ENCODE data around the gene BPIFB2.

Gene BPIFB2

GRCh38 chr20:33023439-33024242 is 16.1 kb downstream of the BPIFB2 start:
- DNase-seq = no peak

DNA sequence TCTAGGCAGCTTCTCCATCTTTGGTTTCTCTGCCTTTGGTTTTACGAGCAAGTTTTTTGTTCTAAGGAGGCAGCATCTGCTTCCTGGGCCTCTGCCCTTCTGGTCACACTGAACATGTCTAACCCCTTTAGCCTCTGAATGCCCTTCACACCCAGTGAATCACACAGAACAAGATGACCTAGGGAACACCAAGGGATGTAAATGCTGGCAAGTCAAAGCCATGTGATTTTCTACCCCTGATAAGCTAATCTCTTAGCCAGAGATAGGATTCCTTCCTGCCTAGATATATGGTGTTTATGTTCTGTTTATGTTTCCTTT is 16.7 kb downstream of the BPIFB2 start:
- no peak for DNase-seq

DNA sequence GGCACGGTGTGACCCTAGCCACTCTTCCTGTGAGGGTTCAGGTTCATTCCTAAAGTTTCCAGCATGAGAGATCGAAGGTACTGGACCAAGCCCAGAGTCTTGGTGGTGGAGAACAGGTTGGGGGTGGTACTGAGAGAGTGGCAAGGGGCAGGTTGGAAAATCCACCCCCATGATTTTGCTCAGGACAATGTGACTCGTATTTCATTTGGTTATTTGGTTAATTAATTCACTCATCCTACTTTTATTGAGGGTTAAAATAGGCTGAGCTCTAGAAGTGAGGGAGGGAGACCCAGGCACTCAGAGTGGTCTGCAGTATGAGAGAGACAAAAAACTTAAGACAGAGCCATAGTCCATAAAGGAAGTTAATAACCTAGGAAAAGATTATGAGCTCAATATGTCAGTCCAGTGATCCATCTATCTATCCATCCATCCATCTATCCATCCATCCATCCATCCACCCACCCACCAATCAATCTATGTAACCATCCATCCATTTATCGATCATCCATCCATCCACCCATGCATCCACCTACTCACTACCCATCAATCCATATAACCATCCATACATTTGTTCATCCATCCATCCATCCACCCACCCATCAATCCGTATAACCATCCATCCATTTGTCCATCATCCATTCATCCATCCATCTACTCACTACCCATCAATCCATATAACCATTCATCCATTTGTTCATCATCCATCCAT is 17.3 kb downstream of the BPIFB2 start:
- no peak for DNase-seq

DNA sequence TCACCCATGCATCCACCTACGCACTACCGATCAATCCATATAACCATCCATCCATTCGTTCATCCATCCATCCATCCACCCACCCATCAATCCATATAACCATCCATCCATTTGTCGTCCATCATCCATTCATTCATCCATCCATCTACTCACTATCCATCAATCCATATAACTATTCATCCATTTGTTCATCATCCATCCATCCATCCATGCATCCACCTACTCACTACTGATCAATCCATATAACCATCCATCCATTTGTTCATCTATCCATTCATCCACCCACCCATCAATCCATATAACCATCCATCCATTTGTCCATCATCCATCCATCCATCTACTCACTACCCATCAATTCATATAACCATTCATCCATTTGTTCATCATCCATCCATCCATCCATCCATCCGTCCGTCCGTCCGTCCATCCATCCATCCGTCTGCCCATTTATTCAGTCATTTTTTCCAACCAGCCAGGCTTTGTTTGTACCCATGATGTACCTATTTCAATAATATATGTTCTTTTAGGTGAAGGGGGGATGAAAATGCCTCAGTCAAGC is 17.9 kb downstream of the BPIFB2 start:
- DNase-seq = no peak

DNA sequence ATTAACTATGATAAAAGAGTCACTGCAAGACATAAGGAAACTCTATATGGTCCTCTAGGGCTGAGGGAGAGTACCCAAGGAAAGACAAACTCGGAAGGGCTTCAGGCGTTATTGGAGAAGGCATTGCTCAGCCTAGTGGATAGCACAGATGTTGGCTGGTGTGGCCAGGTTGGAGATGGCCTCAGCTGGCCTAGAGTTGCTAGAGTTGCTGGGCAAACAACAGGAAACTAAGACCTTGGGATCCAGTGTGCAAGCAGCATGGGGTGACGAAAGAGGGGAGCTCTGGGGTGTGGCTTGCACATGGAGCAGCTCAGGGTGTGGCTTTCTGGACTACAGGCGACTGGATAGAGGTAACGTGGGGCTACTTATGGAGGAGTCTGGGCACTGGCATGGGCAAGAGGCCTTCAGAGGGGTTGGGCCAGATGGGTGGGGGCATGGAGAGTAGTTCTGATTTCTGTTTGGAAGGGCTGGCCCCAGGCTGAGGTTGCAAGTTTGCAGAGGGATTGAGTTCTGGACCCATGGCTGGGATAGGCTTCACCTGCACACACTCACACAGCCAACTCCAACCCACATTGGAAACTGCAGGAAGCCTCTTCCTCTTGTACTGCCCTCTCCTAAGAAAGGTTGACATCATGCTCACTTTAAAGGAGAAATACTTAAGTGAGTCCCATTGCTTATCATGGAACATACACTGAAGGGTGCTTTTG is 18.7 kb downstream of the BPIFB2 start:
- DNase-seq = no peak

- no peak for DNase-seq
Observed at GRCh38 chr20:33026779-33027759, 19.6 kb downstream of the BPIFB2 start.

- no peak for DNase-seq
Observed at GRCh38 chr20:33027769-33028751, 20.6 kb downstream of the BPIFB2 start.

DNA sequence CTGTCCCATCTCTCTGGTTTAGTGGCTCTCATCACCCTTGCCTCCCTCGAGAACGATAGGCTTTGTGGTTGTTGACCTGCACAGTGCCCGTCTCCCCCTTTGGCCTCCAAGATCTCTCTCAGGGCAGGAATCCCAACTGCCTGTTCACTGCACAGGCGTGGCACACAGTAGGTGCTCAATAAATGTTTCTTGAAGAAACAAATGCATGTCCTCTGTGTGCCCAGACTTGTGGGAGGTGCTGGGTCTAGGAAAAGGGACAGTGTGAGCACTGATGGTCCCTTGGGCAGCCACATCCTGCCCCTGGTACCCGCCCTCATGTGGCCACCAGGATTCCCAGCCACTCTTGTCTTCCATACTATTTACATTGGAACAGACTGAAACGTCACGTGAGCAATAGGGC is 21.4 kb downstream of the BPIFB2 start:
- DNase-seq = no peak

GRCh38 chr20:33030076-33030475 is 22.6 kb downstream of the BPIFB2 start:
- no peak for DNase-seq

DNA sequence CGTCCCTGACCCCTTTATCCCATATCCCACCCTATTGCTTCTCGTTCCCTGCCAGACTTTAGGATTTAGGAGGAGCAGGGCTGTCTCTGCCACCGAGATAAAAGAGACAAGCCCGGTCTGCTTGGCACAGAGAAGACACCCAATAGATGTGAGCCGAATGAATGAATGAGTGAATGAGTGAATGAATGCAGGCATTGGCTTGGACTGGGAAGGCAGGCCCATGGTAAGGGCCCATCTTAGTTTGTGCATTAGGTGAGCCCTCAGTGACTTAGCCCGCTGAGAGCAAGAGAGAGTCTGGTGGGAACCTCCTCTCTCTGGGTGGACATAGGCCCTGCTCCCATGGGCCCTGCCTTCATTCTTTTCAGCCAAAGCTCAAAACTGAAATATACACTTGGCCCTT is 23.1 kb downstream of the BPIFB2 start:
- no peak for DNase-seq

DNA sequence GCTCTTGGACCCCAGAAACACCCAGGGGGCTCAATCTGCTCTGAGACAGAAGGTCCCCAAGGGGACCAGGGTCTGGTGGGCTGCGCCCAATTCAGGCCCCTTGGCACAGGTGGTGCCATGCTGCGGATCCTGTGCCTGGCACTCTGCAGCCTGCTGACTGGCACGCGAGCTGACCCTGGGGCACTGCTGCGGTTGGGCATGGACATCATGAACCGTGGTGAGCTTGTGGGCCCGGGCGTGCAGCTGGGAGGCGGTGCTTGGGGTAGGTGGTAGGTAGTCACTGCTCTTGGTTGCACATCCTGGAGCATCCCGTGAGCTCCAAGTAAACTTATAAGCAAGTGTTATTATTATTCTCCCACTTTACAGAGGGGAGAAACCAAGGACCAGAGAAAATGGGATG is 24.0 kb downstream of the BPIFB2 start, which contains the start of gene BPIFB6:
Gene BPIFB6 (plus strand): TSS at position 118 of the 400 bp plus-strand sequence. CDS start 0 bp downstream, at position 118.
- no peak for DNase-seq

GRCh38 chr20:33032555-33032954 is 25.1 kb downstream of the BPIFB2 start:
- DNase-seq = no peak

GRCh38 chr20:33033381-33033780 is 25.9 kb downstream of the BPIFB2 start:
- no peak for DNase-seq

DNA sequence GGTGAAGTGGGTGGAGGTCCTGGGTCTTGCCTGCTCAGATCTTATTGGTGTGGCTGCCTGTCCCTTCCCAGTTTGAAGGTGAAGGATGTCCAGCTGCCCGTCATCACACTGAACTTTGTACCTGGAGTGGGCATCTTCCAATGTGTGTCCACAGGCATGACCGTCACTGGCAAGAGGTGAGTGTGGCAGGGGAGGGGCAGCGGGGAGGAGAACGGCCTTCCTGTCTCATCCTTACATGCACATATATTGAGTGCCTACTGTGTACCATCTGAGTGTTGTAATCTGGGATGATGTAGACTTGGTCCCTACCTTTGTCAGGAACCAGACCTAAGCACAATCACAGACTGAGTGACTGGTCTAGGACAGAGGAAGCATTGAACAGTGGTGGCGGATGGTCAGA is 26.6 kb downstream of the BPIFB2 start:
- no peak for DNase-seq

GRCh38 chr20:33034901-33035492 is 27.5 kb downstream of the BPIFB2 start:
- DNase-seq = no peak

- no peak for DNase-seq
Observed at GRCh38 chr20:33037456-33037855, 30.0 kb downstream of the BPIFB2 start.

DNA sequence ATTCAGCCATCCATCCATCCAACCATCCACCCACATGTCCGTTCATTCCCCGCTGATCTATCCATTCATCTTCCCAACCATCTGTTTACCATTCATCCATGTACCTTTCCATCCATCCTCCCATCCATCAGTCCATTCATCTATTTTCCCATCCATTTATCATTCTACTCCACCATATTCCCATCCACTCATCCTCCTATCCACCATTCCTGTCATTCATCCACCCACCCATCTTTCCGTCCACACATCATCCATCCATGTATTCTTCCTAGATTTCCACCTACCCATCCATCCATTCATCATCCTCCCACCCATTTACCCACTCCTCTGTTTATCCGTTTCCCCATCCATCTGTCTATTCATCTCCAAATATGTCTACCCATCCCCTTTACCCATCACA is 30.7 kb downstream of the BPIFB2 start:
- no peak for DNase-seq

- no peak for DNase-seq
Observed at GRCh38 chr20:33042430-33042829, 34.9 kb downstream of the BPIFB2 start.

- DNase-seq = no peak
Observed at GRCh38 chr20:33042983-33043730, 35.7 kb downstream of the BPIFB2 start.

GRCh38 chr20:33043731-33044181 is 36.3 kb downstream of the BPIFB2 start:
- DNase-seq = no peak
